HG03439 (cell line): ENCODE results near the gene CLN6.
"Not testable (repeated sequence)": the region's sequence is repeated elsewhere in the genome, so short reads cannot be mapped to it uniquely, and the experiment has no call there.

Source experiments
- ATAC-seq: cut with Tn5 transposase; IDR thresholded peaks from one replicate; pipeline ENCODE4 v1.9.1; 2021; ENCODE audit warnings: mild to moderate bottlenecking, moderate library complexity; ENCODE audit not compliant: unreplicated experiment

The CLN6 gene

GRCh38 chr15:68192117-68192516, 37.4 kb downstream of the CLN6 start:
- ATAC-seq = no peak

- ATAC-seq = no peak
Observed at GRCh38 chr15:68191555-68191954, 38.0 kb downstream of the CLN6 start.

- ATAC-seq = no peak
Observed at GRCh38 chr15:68190048-68190447, 39.5 kb downstream of the CLN6 start.

- ATAC-seq = no peak
Observed at GRCh38 chr15:68188647-68189046, 40.9 kb downstream of the CLN6 start.

GRCh38 chr15:68187559-68187958, 42.0 kb downstream of the CLN6 start:
- no peak for ATAC-seq

GRCh38 chr15:68186671-68187397, 42.7 kb downstream of the CLN6 start:
- ATAC-seq = no peak

- no peak for ATAC-seq
Observed at GRCh38 chr15:68184616-68185480, 44.7 kb downstream of the CLN6 start.

GRCh38 chr15:68183616-68184315, 45.8 kb downstream of the CLN6 start:
- no peak for ATAC-seq

- no peak for ATAC-seq
Observed at GRCh38 chr15:68177742-68178141, 51.8 kb downstream of the CLN6 start.

GRCh38 chr15:68176601-68177000, 52.9 kb downstream of the CLN6 start:
- no peak for ATAC-seq

GRCh38 chr15:68175526-68175925, 54.0 kb downstream of the CLN6 start:
- no peak for ATAC-seq

- no peak for ATAC-seq
Observed at GRCh38 chr15:68173119-68173518, 56.4 kb downstream of the CLN6 start.

GRCh38 chr15:68172037-68172436, 57.5 kb downstream of the CLN6 start:
- ATAC-seq = not testable (repeated sequence)

- ATAC-seq = no peak
Observed at GRCh38 chr15:68166847-68167246, 62.7 kb downstream of the CLN6 start.

GRCh38 chr15:68163191-68163590, 66.3 kb downstream of the CLN6 start:
- no peak for ATAC-seq

GRCh38 chr15:68158046-68158628, 71.4 kb downstream of the CLN6 start:
- ATAC-seq = no peak

GRCh38 chr15:68157074-68157473, 72.5 kb downstream of the CLN6 start:
- ATAC-seq = no peak
